ENCODE results near the gene CDH23. TPM values are rescaled to one million over a fixed set of nuclear protein-coding genes. Genes with fewer than 3 reads are reported as not detected.
A peak's percentile ranks its signal among the peaks of the same experiment; 100 is the strongest.

Gene CDH23
- total and polyA plus RNA-seq, 9 of the 15 experiments (the other 6 are each of a cell fraction or from before 2014, with no cell fraction given): 0.18 to 1.2 (median 0.47) TPM

DNA sequence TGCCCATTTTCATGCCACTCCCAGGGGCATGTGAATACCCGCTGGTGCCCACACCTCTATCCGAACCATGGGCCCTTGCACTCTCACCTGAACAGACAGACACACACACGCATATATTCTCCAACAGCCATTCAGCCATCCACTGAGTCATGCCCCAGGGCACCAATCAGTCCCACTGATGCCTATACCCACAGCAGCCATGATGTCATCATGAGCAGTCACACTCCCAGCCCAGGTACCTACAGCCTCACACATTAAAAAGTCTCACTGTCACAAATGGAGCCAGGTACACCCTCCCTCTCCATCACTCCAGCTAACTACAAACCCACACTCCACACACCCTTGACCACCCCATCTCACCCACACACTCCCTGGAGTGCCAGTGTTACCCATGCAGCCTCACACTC lies 364.4 kb downstream of the CDH23 start:
- no peak overlapping the region for H2AFZ ChIP-seq (ENCODE audit: low read depth, low read length)
- H3K27ac ChIP-seq (ENCODE audit: extremely low read depth, low read depth, low read length): no peak overlapping the region
- in situ Hi-C loops (cut with MboI): no loop called here
- ChIA-PET CTCF (ENCODE audit: low intra/inter-chr PET ratio) (interaction anchor here (1.3 kb wide), 1 partner anchor 135 kb away, joined by 7 read pairs; no protein-coding TSS in a partner anchor), POLR2A (no interaction called here)
- ATAC-seq (no peak), FAIRE-seq (no peak), DNase-seq (ENCODE audit: extremely low read depth in 1 of 4, low spot score in 3 of 4) (no peak)
- H3K27me3 ChIP-seq (ENCODE audit: control insufficient read depth in 2 of 2, insufficient read depth in 2 of 2, low read length in 2 of 2): peaks cover 0 to 13% of the 10 kb centered on the region in 2 experiments; a peak in 2 of 5 replicates
- intact Hi-C loops (cut with micrococcal nuclease): no loop called here
- H3K4me1 ChIP-seq (replicated peaks in 1 of 2; ENCODE audit: control insufficient read depth in 2 of 2, insufficient read depth in 2 of 2, low read length in 2 of 2): peaks cover 8 to 25% of the 10 kb centered on the region in 2 experiments; a peak in 4 of 5 replicates
- no peaks in the 10 kb centered on the region for H3K79me2 ChIP-seq (ENCODE audit: control insufficient read depth, insufficient read depth, low read length)
- no peak overlapping the region for H3K4me2 ChIP-seq (ENCODE audit: insufficient read depth, low read length)
- H3K36me3 ChIP-seq (ENCODE audit: control insufficient read depth, insufficient read depth, low read length): no peaks in the 10 kb centered on the region
- H3K9me1 ChIP-seq (ENCODE audit: control insufficient read depth, insufficient read depth, low read length): no peaks in the 10 kb centered on the region
- H3K4me3 ChIP-seq: no peak overlapping the region
- TF ChIP-seq HSF4 (CRISPR knock-in tag; IDR thresholded peaks at IDR 0.05; ENCODE audit: borderline replicate concordance) (no peak), MED1 (CRISPR knock-in tag; IDR thresholded peaks at IDR 0.05; ENCODE audit: borderline replicate concordance) (0 out of 2 replicates have a peak, but pooled peaks have one; percentile 61)
- no peaks in the 10 kb centered on the region; the same call in 1 of the 2 replicates for H4K20me1 ChIP-seq (replicated peaks; ENCODE audit: control insufficient read depth, insufficient read depth, low read length)
- no peaks in the 10 kb centered on the region for H3K9me3 ChIP-seq (replicated peaks; ENCODE audit: control insufficient read depth, insufficient read depth, low read depth, low read length)
- no TSS peak for BruUV-seq (replicated peaks)
- 24% methylated on average over 3 of the region's 3 CpGs for WGBS (ENCODE audit: insufficient coverage, low coverage, missing lambda C conversion rate)
- H3K9ac ChIP-seq (ENCODE audit: insufficient read depth in 1 of 2, low read depth in 2 of 2, low read length in 2 of 2): no peak overlapping the region

DNA sequence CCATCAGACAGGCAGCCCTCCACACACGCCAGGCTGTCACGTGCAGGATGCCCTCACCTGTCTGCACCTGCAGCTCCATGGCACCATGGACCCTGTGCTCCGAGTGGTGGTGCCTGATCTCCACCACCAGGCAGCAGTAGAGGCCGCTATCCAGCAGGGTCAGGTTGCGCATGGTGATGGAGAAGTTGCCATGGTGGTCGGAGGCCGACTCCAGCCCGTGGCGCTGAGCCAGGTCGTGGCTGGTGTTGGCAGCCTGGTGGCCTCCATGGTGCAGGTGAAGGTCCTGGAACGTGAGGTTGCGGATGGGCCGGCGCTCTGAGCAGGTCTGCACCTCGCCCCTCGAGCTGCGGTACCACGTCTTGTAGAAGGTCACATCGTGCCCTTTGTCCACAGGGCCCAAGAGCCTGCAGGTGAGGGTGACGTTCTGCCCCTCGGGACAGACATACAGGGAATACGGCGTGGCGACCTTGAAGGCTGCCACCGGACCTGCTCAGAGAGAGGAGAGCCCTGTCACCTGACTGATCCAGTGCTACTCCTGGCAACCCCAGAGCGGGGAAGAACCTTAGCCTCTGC lies 364.9 kb downstream of the CDH23 start:
- Histone ChIP-seq H3K9me3 (replicated peaks; ENCODE audit: control insufficient read depth, insufficient read depth, low read depth, low read length) (no peaks in the 10 kb centered on the region), H3K4me2 (ENCODE audit: insufficient read depth, low read length) (no peak overlapping the region), H3K9me1 (ENCODE audit: control insufficient read depth, insufficient read depth, low read length) (no peaks in the 10 kb centered on the region), H3K27me3 (ENCODE audit: control insufficient read depth in 2 of 2, insufficient read depth in 2 of 2, low read length in 2 of 2) (peaks cover 0 to 13% of the 10 kb centered on the region in 2 experiments; a peak in 2 of 5 replicates), H4K20me1 (replicated peaks; ENCODE audit: control insufficient read depth, insufficient read depth, low read length) (no peaks in the 10 kb centered on the region; the same call in 1 of the 2 replicates), H2AFZ (ENCODE audit: low read depth, low read length) (no peak overlapping the region), H3K79me2 (ENCODE audit: control insufficient read depth, insufficient read depth, low read length) (no peaks in the 10 kb centered on the region), H3K36me3 (ENCODE audit: control insufficient read depth, insufficient read depth, low read length) (no peaks in the 10 kb centered on the region), H3K4me3 (no peak overlapping the region), H3K9ac (ENCODE audit: insufficient read depth in 1 of 2, low read depth in 2 of 2, low read length in 2 of 2) (no peak overlapping the region), H3K4me1 (replicated peaks in 1 of 2; ENCODE audit: control insufficient read depth in 2 of 2, insufficient read depth in 2 of 2, low read length in 2 of 2) (peaks cover 8 to 28% of the 10 kb centered on the region in 2 experiments; a peak in 4 of 5 replicates), H3K27ac (ENCODE audit: extremely low read depth, low read depth, low read length) (no peak overlapping the region)
- in situ Hi-C loops (cut with MboI) (no loop called here), intact Hi-C loops (cut with micrococcal nuclease) (no loop called here)
- WGBS (ENCODE audit: insufficient coverage, low coverage, missing lambda C conversion rate): 57% methylated on average over 26 of the region's 26 CpGs
- CTCF ChIA-PET (ENCODE audit: low intra/inter-chr PET ratio): interaction anchor here (1.3 kb wide), 1 partner anchor 135 kb away, joined by 7 read pairs; no protein-coding TSS in a partner anchor
- BruUV-seq (replicated peaks): no TSS peak
- ATAC-seq: peak; percentile 80
- no peak for FAIRE-seq
- POLR2A ChIA-PET: interaction anchor here (0.5 kb wide), 1 partner anchor 353 kb away, joined by 3 read pairs; no protein-coding TSS in a partner anchor
- DNase-seq (ENCODE audit: extremely low read depth in 1 of 4, low spot score in 3 of 4): peak in 3 of 4 experiments; percentile 29 to 38 (median 37)
- TF ChIP-seq TOE1 (IDR thresholded peaks at IDR 0.05; ENCODE audit: borderline replicate concordance) (no peak), TOE1 (CRISPR knock-in tag; IDR thresholded peaks at IDR 0.05; ENCODE audit: borderline replicate concordance, low read depth) (no peak), MED1 (CRISPR knock-in tag; IDR thresholded peaks at IDR 0.05; ENCODE audit: borderline replicate concordance) (0 out of 2 replicates have a peak, but pooled peaks have one; percentile 4), REST (IDR thresholded peaks at IDR 0.05; ENCODE audit: borderline replicate concordance) (peak; percentile 56), REST (CRISPR knock-in tag; IDR thresholded peaks at IDR 0.05; ENCODE audit: low read depth) (no peak)
